Skeletal muscle satellite cell (primary cell): Measurements from ENCODE around the gene ALKBH4.
"Not testable (repeated sequence)": the region's sequence is repeated elsewhere in the genome, so short reads cannot be mapped to it uniquely, and the experiment has no call there.

ENCODE experiments used
- H3K27me3 ChIP-seq: 2 replicates; pipeline ENCODE4 v1.7.0; 2013; ENCODE audit warnings: low read length; ENCODE audit not compliant: control insufficient read depth, insufficient read depth
- H3K36me3 ChIP-seq: 2 replicates; pipeline ENCODE4 v1.7.0; 2013; ENCODE audit warnings: mild to moderate bottlenecking, control low read depth, low read length; ENCODE audit not compliant: insufficient read depth
- H3K4me1 ChIP-seq: 2 replicates; pipeline ENCODE4 v1.7.0; 2013; ENCODE audit warnings: low read length; ENCODE audit not compliant: control insufficient read depth, insufficient read depth
- H3K4me2 ChIP-seq: 2 replicates; pipeline ENCODE4 v1.7.0; 2013; ENCODE audit warnings: mild to moderate bottlenecking, low read length
- H3K4me3 ChIP-seq: 2 replicates; pipeline ENCODE4 v1.7.0; 2013; ENCODE audit warnings: low read length
- H3K9ac ChIP-seq: 2 replicates; pipeline ENCODE4 v1.7.0; 2013; ENCODE audit warnings: mild to moderate bottlenecking, low read depth, low read length, moderate library complexity
- H3K9me3 ChIP-seq: replicated peaks from 2 replicates; pipeline ENCODE4 v1.7.0; 2013; ENCODE audit warnings: mild to moderate bottlenecking, control low read depth, low read length

The ALKBH4 gene

GRCh38 chr7:102415685-102416225 lies 48.9 kb downstream of the ALKBH4 start:
- H3K4me2 ChIP-seq = no peak overlapping the region
- H3K4me1 ChIP-seq = peaks cover 3% of the 10 kb centered on the region
- no peak overlapping the region for H3K9ac ChIP-seq
- no peak overlapping the region for H3K4me3 ChIP-seq
- no peaks in the 10 kb centered on the region for H3K9me3 ChIP-seq
- H3K27me3 ChIP-seq = no peaks in the 10 kb centered on the region
- peaks cover 49% of the 10 kb centered on the region for H3K36me3 ChIP-seq

- H3K27me3 ChIP-seq = no peaks in the 10 kb centered on the region
- H3K9me3 ChIP-seq = no peaks in the 10 kb centered on the region
- peaks cover 3% of the 10 kb centered on the region for H3K4me1 ChIP-seq
- peaks cover 53% of the 10 kb centered on the region for H3K36me3 ChIP-seq
- no peak overlapping the region for H3K4me3 ChIP-seq
- no peak overlapping the region for H3K9ac ChIP-seq
- no peak overlapping the region for H3K4me2 ChIP-seq
Measured at GRCh38 chr7:102413611-102414010, 51.1 kb downstream of the ALKBH4 start.

- no peaks in the 10 kb centered on the region for H3K9me3 ChIP-seq
- peaks cover 53% of the 10 kb centered on the region for H3K36me3 ChIP-seq
- peaks cover 3% of the 10 kb centered on the region for H3K4me1 ChIP-seq
- no peak overlapping the region for H3K9ac ChIP-seq
- H3K4me2 ChIP-seq = no peak overlapping the region
- no peak overlapping the region for H3K4me3 ChIP-seq
- no peaks in the 10 kb centered on the region for H3K27me3 ChIP-seq
Measured at GRCh38 chr7:102413091-102413490, 51.6 kb downstream of the ALKBH4 start.

- Histone ChIP-seq H3K27me3 (no peaks in the 10 kb centered on the region), H3K9ac (no peak overlapping the region), H3K36me3 (peaks cover 58% of the 10 kb centered on the region), H3K4me3 (no peak overlapping the region), H3K9me3 (no peaks in the 10 kb centered on the region), H3K4me2 (no peak overlapping the region), H3K4me1 (peaks cover 3% of the 10 kb centered on the region)
Measured at GRCh38 chr7:102412548-102412947, 52.1 kb downstream of the ALKBH4 start.

- Histone ChIP-seq H3K4me2 (no peak overlapping the region), H3K4me3 (no peak overlapping the region), H3K4me1 (peaks cover 3% of the 10 kb centered on the region), H3K9ac (no peak overlapping the region), H3K9me3 (no peaks in the 10 kb centered on the region), H3K27me3 (no peaks in the 10 kb centered on the region), H3K36me3 (peaks cover 58% of the 10 kb centered on the region)
Measured at GRCh38 chr7:102410918-102411317, 53.7 kb downstream of the ALKBH4 start.

- no peak overlapping the region for H3K9ac ChIP-seq
- H3K27me3 ChIP-seq = no peaks in the 10 kb centered on the region
- H3K9me3 ChIP-seq = no peaks in the 10 kb centered on the region
- peaks cover 60% of the 10 kb centered on the region for H3K36me3 ChIP-seq
- H3K4me3 ChIP-seq = no peak overlapping the region
- no peak overlapping the region for H3K4me2 ChIP-seq
- peaks cover 3% of the 10 kb centered on the region for H3K4me1 ChIP-seq
Measured at GRCh38 chr7:102410123-102410522, 54.5 kb downstream of the ALKBH4 start.

- no peak overlapping the region for H3K4me2 ChIP-seq
- no peak overlapping the region for H3K4me3 ChIP-seq
- peaks cover 3% of the 10 kb centered on the region for H3K4me1 ChIP-seq
- no peaks in the 10 kb centered on the region for H3K9me3 ChIP-seq
- H3K27me3 ChIP-seq = no peaks in the 10 kb centered on the region
- H3K36me3 ChIP-seq = peaks cover 62% of the 10 kb centered on the region
- no peak overlapping the region for H3K9ac ChIP-seq
Measured at GRCh38 chr7:102409340-102409739, 55.3 kb downstream of the ALKBH4 start.

- H3K9ac ChIP-seq, H3K4me2 ChIP-seq, H3K27me3 ChIP-seq, H3K9me3 ChIP-seq, H3K4me1 ChIP-seq, H3K4me3 ChIP-seq: not testable (repeated sequence)
- peaks cover 70% of the 10 kb centered on the region for H3K36me3 ChIP-seq
Measured at GRCh38 chr7:102408530-102408929, 56.1 kb downstream of the ALKBH4 start.

GRCh38 chr7:102407910-102408309 lies 56.8 kb downstream of the ALKBH4 start:
- no peak overlapping the region for H3K4me3 ChIP-seq
- H3K4me2 ChIP-seq = no peak overlapping the region
- no peaks in the 10 kb centered on the region for H3K27me3 ChIP-seq
- H3K36me3 ChIP-seq = peaks cover 71% of the 10 kb centered on the region
- H3K9me3 ChIP-seq = no peaks in the 10 kb centered on the region
- H3K4me1 ChIP-seq = peaks cover 3% of the 10 kb centered on the region
- H3K9ac ChIP-seq = no peak overlapping the region
